GM19455 (cell line): ENCODE results near the gene CDK18.
"Not testable (repeated sequence)": the region's sequence is repeated elsewhere in the genome, so short reads cannot be mapped to it uniquely, and the experiment has no call there.

Experiments used
- ATAC-seq: cut with Tn5 transposase; IDR thresholded peaks from one replicate; pipeline ENCODE4 v1.9.1; 2021; ENCODE audit not compliant: unreplicated experiment

Gene CDK18

GRCh38 chr1:205480349-205480985 lies 24.0 kb upstream of the CDK18 start:
- ATAC-seq: no peak

- ATAC-seq: no peak
Measured at GRCh38 chr1:205481218-205481617, 23.3 kb upstream of the CDK18 start.

- no peak for ATAC-seq
Measured at GRCh38 chr1:205481629-205482151, 22.8 kb upstream of the CDK18 start.

- not testable (repeated sequence) for ATAC-seq
Measured at GRCh38 chr1:205482587-205482986, 21.9 kb upstream of the CDK18 start.

GRCh38 chr1:205483372-205483771 lies 21.1 kb upstream of the CDK18 start:
- no peak for ATAC-seq

- ATAC-seq: no peak
Measured at GRCh38 chr1:205484985-205485967, 19.2 kb upstream of the CDK18 start.

GRCh38 chr1:205486258-205486657 lies 18.2 kb upstream of the CDK18 start:
- no peak for ATAC-seq

- no peak for ATAC-seq
Measured at GRCh38 chr1:205488074-205488723, 16.3 kb upstream of the CDK18 start.

GRCh38 chr1:205491794-205492193 lies 12.7 kb upstream of the CDK18 start:
- ATAC-seq: no peak

- no peak for ATAC-seq
Measured at GRCh38 chr1:205492201-205492667, 12.2 kb upstream of the CDK18 start.

GRCh38 chr1:205492774-205493173 lies 11.7 kb upstream of the CDK18 start:
- ATAC-seq: no peak

GRCh38 chr1:205493241-205494085 lies 11.0 kb upstream of the CDK18 start:
- ATAC-seq: no peak

- no peak for ATAC-seq
Measured at GRCh38 chr1:205494115-205494514, 10.4 kb upstream of the CDK18 start.

GRCh38 chr1:205495237-205495823 lies 9.1 kb upstream of the CDK18 start:
- ATAC-seq: no peak

GRCh38 chr1:205496661-205497060 lies 7.8 kb upstream of the CDK18 start:
- no peak for ATAC-seq

- no peak for ATAC-seq
Measured at GRCh38 chr1:205497351-205497750, 7.1 kb upstream of the CDK18 start.

GRCh38 chr1:205499789-205500188 lies 4.7 kb upstream of the CDK18 start:
- no peak for ATAC-seq

- no peak for ATAC-seq
Measured at GRCh38 chr1:205500240-205501233, 3.9 kb upstream of the CDK18 start.
